Endothelial cell of umbilical vein (primary cell): ENCODE results near the gene WASF2.

Experiments used
- EZH2 ChIP-seq: IDR thresholded peaks from 2 replicates; pipeline ENCODE4 v1.6.1; 2012; ENCODE audit warnings: borderline replicate concordance, low read depth, mild to moderate bottlenecking, moderate library complexity, low read length, inconsistent platforms; ENCODE audit not compliant: severe bottlenecking
- GATA2 ChIP-seq: IDR thresholded peaks from 2 replicates; pipeline ENCODE4 v1.7.0; 2011; ENCODE audit warnings: low read depth, mild to moderate bottlenecking, moderate library complexity, mixed read lengths, low read length; ENCODE audit not compliant: insufficient read length, insufficient read depth
- JUN ChIP-seq: IDR thresholded peaks from 2 replicates; pipeline ENCODE4 v1.6.1; 2011; ENCODE audit warnings: borderline replicate concordance, low read depth; ENCODE audit not compliant: insufficient read length, insufficient read depth
- POLR2A ChIP-seq: IDR thresholded peaks from 2 replicates; pipeline ENCODE4 v1.6.1; 2012; ENCODE audit warnings: low read depth, mild to moderate bottlenecking, control low read depth, low read length
- POLR2AphosphoS5 ChIP-seq: IDR thresholded peaks from 2 replicates; pipeline ENCODE4 v1.6.1; 2012; ENCODE audit warnings: low read depth, mild to moderate bottlenecking, control low read depth, low read length, moderate library complexity; ENCODE audit not compliant: insufficient read depth
- TF ChIP-seq, protein P1 (sequence below), 2 donors: IDR thresholded peaks; 1 replicate in 1 of 2; 2 replicates in 1 of 2; pipeline ENCODE4 v1.5.1; 2011; ENCODE audit warnings: low read length in 2 of 2, mild to moderate bottlenecking in 2 of 2, moderate library complexity in 2 of 2, control low read depth in 1 of 2, inconsistent platforms in 1 of 2, low read depth in 1 of 2; ENCODE audit not compliant: insufficient read depth in 1 of 2; ENCODE audit errors: extremely low read depth in 1 of 2
- TF ChIP-seq, protein P2 (sequence below): IDR thresholded peaks from 2 replicates; pipeline ENCODE4 v1.6.1; 2011; ENCODE audit not compliant: insufficient read depth, insufficient read length

DNA sequence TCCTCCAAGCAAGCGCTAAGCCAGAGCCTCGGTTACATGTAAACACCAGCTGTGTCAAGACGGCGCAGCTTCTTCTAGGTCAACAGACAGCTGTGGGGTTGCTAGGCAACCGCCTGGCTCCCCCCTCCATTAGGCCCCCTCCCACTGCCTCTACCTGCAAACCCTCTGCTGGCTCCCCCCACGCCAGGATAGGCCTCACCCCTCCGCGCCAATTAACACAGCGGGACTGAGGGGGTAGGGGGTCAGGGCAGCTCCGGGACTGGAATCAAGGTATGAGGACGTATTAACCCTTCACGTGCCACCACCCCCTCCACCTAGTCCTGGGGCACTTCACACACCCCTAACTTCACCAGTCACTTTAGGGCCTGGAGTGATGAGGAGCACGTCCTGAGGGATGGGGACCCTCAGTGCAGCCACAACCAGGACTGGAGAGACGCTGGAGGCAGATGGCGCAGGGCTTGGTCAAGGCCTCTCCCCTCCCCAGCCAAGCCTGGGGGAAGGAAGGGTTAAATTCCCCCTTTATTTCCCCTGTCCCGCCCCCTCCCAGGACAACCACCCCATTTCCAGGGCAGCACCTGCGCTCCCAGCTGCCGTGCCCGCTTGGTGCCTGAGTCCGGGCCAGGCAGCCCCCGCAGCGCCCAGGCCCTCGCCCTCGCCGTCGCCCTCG, 37.4 kb upstream of the WASF2 start:
- TF ChIP-seq, protein P1, sequence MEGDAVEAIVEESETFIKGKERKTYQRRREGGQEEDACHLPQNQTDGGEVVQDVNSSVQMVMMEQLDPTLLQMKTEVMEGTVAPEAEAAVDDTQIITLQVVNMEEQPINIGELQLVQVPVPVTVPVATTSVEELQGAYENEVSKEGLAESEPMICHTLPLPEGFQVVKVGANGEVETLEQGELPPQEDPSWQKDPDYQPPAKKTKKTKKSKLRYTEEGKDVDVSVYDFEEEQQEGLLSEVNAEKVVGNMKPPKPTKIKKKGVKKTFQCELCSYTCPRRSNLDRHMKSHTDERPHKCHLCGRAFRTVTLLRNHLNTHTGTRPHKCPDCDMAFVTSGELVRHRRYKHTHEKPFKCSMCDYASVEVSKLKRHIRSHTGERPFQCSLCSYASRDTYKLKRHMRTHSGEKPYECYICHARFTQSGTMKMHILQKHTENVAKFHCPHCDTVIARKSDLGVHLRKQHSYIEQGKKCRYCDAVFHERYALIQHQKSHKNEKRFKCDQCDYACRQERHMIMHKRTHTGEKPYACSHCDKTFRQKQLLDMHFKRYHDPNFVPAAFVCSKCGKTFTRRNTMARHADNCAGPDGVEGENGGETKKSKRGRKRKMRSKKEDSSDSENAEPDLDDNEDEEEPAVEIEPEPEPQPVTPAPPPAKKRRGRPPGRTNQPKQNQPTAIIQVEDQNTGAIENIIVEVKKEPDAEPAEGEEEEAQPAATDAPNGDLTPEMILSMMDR (IDR thresholded peaks at IDR 0.05; ENCODE audit: extremely low read depth in 1 of 2, insufficient read depth in 1 of 2, low read depth in 1 of 2, low read length in 2 of 2) = no peak
- TF ChIP-seq POLR2AphosphoS5 (no peak), EZH2 (no peak), POLR2A (no peak), JUN (no peak), GATA2 (no peak)
- TF ChIP-seq, protein P2, sequence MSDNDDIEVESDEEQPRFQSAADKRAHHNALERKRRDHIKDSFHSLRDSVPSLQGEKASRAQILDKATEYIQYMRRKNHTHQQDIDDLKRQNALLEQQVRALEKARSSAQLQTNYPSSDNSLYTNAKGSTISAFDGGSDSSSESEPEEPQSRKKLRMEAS = no peak
